ENCODE measurements around the gene DNM2.

DNM2 gene

GRCh38 chr19:10805065-10805757 lies 87.3 kb downstream of the DNM2 start:
- DNase-seq (ENCODE audit: extremely low spot score), result no peak
- ChIA-PET CTCF (no interaction called here), POLR2A (no interaction called here)
- TF ChIP-seq ZNF384 (IDR thresholded peaks at IDR 0.05) (no peak), SUZ12 (IDR thresholded peaks at IDR 0.05) (no peak), BHLHE40 (IDR thresholded peaks at IDR 0.05; ENCODE audit: borderline replicate concordance) (no peak), FOXK2 (IDR thresholded peaks at IDR 0.05) (no peak)

- no peak for DNase-seq (ENCODE audit: extremely low spot score)
- ChIA-PET CTCF (no interaction called here), POLR2A (no interaction called here)
- TF ChIP-seq ARNT (IDR thresholded peaks at IDR 0.05) (no peak), FOXM1 (IDR thresholded peaks at IDR 0.05; ENCODE audit: borderline replicate concordance) (no peak), ZNF384 (IDR thresholded peaks at IDR 0.05) (no peak), SP1 (IDR thresholded peaks at IDR 0.05) (no peak), LEF1 (IDR thresholded peaks at IDR 0.05; ENCODE audit: borderline replicate concordance) (no peak), PKNOX1 (IDR thresholded peaks at IDR 0.05) (no peak), CTBP1 (IDR thresholded peaks at IDR 0.05; ENCODE audit: borderline replicate concordance) (no peak), FOXA1 (IDR thresholded peaks at IDR 0.05) (no peak), TARDBP (IDR thresholded peaks at IDR 0.05) (no peak), L3MBTL2 (conservative IDR thresholded peaks at IDR 0.05) (no peak), FOXK2 (IDR thresholded peaks at IDR 0.05) (no peak), ELF4 (IDR thresholded peaks at IDR 0.05) (no peak), NFRKB (IDR thresholded peaks at IDR 0.05) (no peak), SUZ12 (IDR thresholded peaks at IDR 0.05) (no peak), HDGF (IDR thresholded peaks at IDR 0.05; ENCODE audit: borderline replicate concordance) (no peak), BHLHE40 (IDR thresholded peaks at IDR 0.05; ENCODE audit: borderline replicate concordance) (no peak)
These were observed 87.9 kb downstream of the DNM2 start for GRCh38 chr19:10805758-10806247.

GRCh38 chr19:10808937-10809649 lies 91.2 kb downstream of the DNM2 start:
- DNase-seq (ENCODE audit: extremely low spot score), result no peak
- POLR2A ChIA-PET, result no interaction called here
- CTCF ChIA-PET, result no interaction called here
- no peak for TF ChIP-seq CTBP1 (IDR thresholded peaks at IDR 0.05; ENCODE audit: borderline replicate concordance)
- no peak for TF ChIP-seq HDGF (IDR thresholded peaks at IDR 0.05; ENCODE audit: borderline replicate concordance)
- no peak for TF ChIP-seq TARDBP (IDR thresholded peaks at IDR 0.05)
- no peak for TF ChIP-seq L3MBTL2 (conservative IDR thresholded peaks at IDR 0.05)
- no peak for TF ChIP-seq FOXM1 (IDR thresholded peaks at IDR 0.05; ENCODE audit: borderline replicate concordance)

- no peak for DNase-seq (ENCODE audit: extremely low spot score)
These were observed 91.9 kb downstream of the DNM2 start for GRCh38 chr19:10809651-10810285.

GRCh38 chr19:10811391-10812111 lies 93.7 kb downstream of the DNM2 start:
- DNase-seq (ENCODE audit: extremely low spot score), result no peak
- TF ChIP-seq CTBP1 (IDR thresholded peaks at IDR 0.05; ENCODE audit: borderline replicate concordance) (no peak), FOXA1 (IDR thresholded peaks at IDR 0.05) (no peak), SP1 (IDR thresholded peaks at IDR 0.05) (no peak), NFRKB (IDR thresholded peaks at IDR 0.05) (no peak), FOXK2 (IDR thresholded peaks at IDR 0.05) (no peak), PKNOX1 (IDR thresholded peaks at IDR 0.05) (no peak), ARNT (IDR thresholded peaks at IDR 0.05) (no peak), L3MBTL2 (conservative IDR thresholded peaks at IDR 0.05) (no peak), LEF1 (IDR thresholded peaks at IDR 0.05; ENCODE audit: borderline replicate concordance) (no peak), TARDBP (IDR thresholded peaks at IDR 0.05) (no peak), BHLHE40 (IDR thresholded peaks at IDR 0.05; ENCODE audit: borderline replicate concordance) (no peak), HDGF (IDR thresholded peaks at IDR 0.05; ENCODE audit: borderline replicate concordance) (no peak), SUZ12 (IDR thresholded peaks at IDR 0.05) (no peak), ZNF384 (IDR thresholded peaks at IDR 0.05) (no peak), FOXM1 (IDR thresholded peaks at IDR 0.05; ENCODE audit: borderline replicate concordance) (no peak), ELF4 (IDR thresholded peaks at IDR 0.05) (no peak)
- ChIA-PET POLR2A (no interaction called here), CTCF (no interaction called here)

More at GRCh38 chr19:10809651-10810285, 91.9 kb downstream of the DNM2 start:
- no peak for TF ChIP-seq PKNOX1 (IDR thresholded peaks at IDR 0.05)
- no peak for TF ChIP-seq FOXM1 (IDR thresholded peaks at IDR 0.05; ENCODE audit: borderline replicate concordance)
- no peak for TF ChIP-seq FOXA1 (IDR thresholded peaks at IDR 0.05)
- TF ChIP-seq CTBP1 (IDR thresholded peaks at IDR 0.05; ENCODE audit: borderline replicate concordance), result no peak
- no peak for TF ChIP-seq BHLHE40 (IDR thresholded peaks at IDR 0.05; ENCODE audit: borderline replicate concordance)
- TF ChIP-seq FOXK2 (IDR thresholded peaks at IDR 0.05), result no peak
- ChIA-PET CTCF (no interaction called here), POLR2A (no interaction called here)

Measured in HEK293T (cell line).